NCI-H2081 treated with DMSO at 0.1 percent for 48 hours (cell line): ENCODE measurements around the gene PCED1A.
"Not testable (repeated sequence)": the region's sequence is repeated elsewhere in the genome, so short reads cannot be mapped to it uniquely, and the experiment has no call there.

ENCODE experiments used
- DNase-seq: peaks from one replicate; lab custom pipeline; 2025; lab: John Stamatoyannopoulos, UW

PCED1A gene

DNA sequence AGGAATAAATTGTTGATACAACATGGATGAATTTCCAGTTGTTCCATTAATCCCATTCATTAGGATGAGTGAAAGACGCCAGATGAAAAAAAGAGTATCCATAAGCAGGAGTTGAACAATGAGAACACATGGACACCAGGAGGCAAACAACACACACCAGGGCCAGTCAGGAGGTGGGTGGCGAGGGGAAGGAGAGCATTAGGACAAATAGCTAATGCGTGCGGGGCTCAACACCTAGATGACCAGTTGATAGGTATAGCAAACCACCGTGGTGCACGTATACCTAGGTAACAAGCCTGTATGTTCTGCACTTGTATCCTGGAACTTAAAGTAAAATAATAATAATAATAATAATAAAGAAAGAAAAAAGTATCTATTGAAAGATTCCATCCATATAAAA lies 11.1 kb downstream of the PCED1A start:
- no peak for DNase-seq

DNA sequence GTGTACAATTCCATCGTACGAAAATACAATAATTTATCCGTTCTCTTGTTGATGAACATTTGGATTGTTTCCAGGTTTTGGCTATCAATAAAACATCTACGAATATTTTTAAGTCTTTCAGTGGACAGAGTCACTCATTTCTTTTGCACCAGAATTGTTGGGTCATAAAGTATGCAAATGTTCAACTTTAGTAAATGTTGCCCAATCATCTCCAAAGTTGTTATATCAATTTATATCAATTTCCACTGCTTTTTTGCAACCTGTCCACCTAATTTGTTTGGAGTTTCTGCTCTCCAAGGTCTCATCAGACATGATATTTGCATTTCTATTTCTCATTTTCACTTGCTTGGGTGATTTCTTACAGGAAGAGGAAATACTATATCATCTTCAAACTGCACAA lies 13.8 kb downstream of the PCED1A start:
- DNase-seq, result no peak

DNA sequence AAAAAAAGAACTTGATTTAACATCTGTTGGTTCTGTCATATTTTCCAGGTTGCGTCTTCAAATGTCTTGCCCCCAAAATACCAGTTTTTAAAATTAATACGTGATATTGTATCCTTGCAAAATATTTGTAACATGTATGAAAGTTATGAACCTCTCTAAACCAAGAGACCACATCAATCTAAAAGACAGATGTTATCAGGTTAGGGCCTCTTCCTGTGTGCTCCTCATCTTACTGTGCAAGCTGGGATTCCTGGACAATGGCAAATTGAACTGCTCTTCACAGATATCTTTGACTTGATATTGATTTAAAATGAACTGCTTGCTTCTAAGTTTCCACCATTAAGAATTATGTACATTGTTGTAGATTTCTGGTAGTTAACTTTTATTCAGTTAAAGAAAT lies 14.7 kb downstream of the PCED1A start:
- DNase-seq, result no peak

- no peak for DNase-seq
Measured at GRCh38 chr20:2822073-2822472, 18.4 kb downstream of the PCED1A start.

DNA sequence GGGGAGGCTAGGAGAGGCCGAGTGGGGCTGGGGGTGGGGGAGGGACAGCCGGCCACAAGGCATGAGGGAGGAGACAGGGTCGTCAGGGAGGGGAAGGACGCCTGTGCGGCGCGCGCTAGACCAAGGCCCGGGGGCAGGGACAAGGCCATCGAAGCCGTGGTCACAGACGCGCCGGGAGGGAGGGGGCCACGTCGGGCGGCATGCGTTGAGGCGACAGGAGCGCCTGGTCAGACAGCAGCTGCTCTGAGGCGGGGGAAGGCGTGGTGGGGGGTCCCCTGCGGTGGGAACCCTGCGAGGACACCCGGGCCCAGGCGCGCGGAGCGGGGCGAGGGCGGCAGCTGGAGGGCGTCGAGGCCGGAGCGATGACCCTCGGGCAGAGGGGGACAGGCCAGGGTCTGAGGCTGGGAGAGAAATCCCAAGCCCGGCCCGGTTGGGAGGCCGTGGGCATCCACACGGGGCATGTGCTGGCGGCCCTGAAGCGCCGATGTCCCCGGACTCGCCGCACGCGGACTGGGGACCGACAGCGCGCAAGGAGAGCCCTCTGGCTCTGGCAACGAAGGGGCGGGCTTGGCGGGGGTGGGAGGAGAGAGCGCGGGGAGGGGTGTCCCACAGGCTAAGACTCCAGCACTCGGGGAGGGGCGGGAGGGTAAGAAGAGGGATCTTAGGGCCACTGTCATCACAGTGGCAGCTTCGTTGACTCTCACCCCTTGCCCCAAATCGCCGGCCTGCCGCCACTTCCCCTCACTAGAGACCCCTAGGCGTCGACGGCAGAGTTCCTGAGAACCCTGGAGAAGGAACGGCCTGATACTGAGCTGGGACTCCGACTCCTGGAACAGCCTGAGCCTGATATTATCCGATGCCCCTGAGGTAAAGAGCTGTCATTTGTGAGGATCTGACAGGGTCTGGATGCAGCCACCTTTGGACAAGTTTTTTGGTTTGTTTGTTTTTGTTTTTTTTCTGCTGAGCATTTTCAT lies 19.3 kb downstream of the PCED1A start:
- no peak for DNase-seq

DNA sequence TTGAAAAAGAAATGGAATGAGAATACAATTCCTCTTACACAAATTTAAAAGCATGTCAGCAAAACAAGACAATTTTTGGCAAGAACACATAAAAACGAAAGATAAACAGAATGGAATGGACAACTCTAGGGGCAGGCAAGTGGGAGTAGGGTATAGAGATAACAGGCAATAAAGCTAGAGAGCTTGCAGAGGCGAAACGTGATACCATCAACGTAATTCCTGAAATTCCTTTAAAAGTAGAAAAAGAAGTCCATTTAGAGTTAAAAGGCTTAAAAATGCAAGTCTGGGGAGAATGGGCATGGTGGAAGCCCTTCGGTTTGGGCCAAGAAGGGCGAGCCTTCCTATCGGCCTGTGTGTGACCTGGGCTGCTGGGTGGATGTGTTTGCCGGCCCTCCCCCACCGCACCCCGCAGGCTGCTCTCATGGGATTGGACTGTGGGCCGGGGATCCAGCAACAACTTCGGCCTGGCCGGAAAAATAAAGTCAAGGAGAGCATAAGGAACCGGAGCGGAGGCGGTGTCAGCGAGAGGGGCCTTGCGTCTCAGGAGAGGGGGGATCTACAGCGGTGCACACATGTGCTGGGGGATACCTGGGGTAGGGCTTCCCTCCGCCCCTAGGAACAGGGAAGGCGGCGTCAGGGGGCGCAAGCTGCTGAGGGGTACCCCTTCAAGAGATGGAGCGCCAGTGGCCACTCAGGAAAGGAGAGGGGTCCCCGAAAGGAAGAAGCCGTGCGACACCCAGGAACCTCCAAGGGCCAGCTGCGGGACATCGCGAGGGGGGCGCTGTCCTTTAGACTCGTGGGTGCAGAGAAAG lies 20.2 kb downstream of the PCED1A start:
- DNase-seq, result no peak

DNA sequence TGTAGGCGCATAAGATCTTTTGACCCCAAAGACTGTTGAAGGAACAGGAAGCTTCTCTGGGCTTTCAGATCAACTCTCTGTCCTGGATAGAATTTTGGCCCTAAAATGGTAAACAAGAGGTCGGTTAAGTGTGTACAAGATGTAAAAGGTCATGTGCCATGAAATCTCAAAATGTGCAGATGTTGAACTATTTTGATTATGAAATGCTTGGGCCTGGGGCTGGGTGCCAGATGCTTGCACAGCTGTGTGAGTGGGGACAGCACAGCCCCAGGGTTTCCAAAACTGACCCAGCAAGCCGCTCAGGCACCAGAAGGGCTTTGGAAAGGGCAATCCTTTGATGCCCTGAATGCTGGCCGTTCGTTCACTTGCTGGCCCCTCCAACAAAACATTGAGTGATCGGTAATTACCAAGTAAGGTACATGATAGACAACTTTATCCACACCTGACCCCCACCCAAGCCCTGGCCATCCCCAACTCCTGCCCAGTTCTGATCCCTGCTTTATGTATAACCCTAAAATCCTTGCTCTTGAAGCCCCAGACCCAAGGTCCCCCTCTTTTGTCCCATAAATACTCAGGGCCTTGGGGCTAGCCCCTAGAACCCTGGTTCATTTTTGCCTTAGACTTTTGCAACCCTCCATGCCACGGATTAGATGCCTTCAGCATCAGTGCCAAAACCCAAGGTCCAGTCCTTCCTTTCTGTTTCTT lies 22.4 kb downstream of the PCED1A start:
- DNase-seq, result no peak

GRCh38 chr20:2817341-2817726 lies 23.1 kb downstream of the PCED1A start:
- DNase-seq, result no peak

DNA sequence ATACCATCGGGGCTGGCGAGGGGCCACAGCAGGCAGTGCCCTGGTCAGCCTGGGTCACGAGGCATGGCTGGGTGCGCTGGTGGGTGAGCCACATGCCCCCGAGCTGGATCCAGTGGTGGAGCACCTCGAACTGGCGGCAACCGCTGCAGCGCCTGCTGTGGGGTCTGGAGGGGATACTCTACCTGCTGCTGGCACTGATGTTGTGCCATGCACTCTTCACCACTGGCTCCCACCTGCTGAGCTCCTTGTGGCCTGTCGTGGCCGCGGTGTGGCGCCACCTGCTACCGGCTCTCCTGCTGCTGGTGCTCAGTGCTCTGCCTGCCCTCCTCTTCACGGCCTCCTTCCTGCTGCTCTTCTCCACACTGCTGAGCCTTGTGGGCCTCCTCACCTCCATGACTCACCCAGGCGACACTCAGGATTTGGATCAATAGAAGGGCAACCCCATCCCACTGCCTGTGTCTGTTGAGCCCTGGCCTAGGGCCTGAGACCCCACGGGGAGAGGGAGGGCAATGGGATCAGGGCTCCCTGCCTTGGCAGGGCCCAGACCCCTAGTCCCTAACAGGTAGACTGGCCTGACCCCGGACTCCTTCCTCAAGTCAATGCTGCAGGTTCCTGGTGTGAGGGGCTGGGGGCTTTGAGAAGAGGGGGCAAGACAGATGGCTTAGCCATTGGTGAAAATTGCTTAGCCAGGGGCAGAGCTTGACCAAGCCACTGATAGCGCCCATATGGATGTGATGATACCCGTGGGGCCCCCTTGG lies 23.7 kb downstream of the PCED1A start:
- no peak for DNase-seq

DNA sequence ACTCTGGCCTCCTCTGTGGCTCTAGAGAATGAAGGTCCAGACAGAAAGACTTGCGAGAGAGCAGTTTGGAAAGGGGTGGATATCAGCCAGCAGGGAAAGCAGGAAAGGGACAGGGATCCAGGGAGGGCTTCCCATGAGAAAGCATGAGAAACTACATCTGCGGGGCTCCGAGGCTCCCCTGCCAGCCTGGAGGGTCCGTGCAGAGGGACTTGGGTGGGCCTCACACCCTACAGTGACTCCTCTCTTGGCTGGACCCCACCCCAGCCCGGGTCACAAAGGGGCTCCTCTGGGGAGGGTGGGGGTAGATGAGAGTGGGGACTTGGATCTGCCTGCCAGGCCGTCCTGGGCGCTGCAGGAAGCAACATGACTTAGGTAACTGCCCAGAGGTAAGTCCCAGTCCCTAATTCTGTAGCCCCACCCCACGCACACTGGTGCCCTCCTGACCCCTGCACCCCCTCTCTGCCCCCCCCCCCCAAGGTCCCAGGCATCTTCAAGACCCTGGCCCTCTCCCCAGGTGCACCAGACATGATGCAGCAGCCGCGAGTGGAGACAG lies 24.3 kb downstream of the PCED1A start, which contains the start of gene TMEM239:
Gene TMEM239 (plus strand): TSS at position 335 of the 553 bp plus-strand sequence. CDS start 191 bp downstream, at position 526.
- no peak for DNase-seq

DNA sequence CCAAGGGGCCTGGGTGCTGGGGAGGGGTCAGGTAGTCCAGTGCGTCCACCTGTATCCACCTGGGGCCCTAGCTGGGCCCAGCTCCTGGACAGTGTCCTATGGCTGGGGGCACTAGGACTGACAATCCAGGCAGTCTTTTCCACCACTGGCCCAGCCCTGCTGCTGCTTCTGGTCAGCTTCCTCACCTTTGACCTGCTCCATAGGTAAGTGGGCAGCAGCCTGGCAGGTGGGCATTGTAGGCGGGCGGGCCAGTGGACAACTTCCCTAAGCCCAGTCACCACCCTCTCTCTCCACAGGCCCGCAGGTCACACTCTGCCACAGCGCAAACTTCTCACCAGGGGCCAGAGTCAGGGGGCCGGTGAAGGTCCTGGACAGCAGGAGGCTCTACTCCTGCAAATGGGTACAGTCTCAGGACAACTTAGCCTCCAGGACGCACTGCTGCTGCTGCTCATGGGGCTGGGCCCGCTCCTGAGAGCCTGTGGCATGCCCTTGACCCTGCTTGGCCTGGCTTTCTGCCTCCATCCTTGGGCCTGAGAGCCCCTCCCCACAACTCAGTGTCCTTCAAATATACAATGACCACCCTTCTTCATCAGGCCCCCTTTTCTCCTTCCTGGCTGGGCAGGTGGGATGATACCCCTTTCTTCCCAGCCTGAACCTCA lies 25.1 kb downstream of the PCED1A start:
- DNase-seq, result no peak

- no peak for DNase-seq
Measured at GRCh38 chr20:2814587-2815051, 25.8 kb downstream of the PCED1A start, which contains the start of gene C20orf141. Gene C20orf141, plus strand, starts transcription at chr20:2814987. Its CDS starts 198 bp downstream, at chr20:2815185.

DNA sequence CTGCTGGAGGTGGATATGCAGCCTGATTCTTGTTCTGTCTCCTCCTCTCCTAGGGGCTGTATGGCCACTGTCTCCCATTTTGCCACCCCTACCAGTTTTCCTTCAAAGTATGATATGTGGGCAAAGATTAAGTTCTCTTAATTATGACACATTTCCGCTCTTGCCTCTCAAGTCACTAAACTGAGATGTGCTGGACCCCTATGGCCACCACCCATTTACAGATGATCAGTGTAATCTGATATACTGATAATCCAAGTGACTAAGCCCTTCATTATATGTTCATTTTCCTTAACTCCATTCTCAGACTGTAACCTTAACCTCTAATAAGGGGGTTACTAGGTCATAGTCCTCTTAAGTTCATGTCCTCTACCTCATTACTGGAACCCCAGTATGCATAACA lies 26.4 kb downstream of the PCED1A start:
- no peak for DNase-seq

GRCh38 chr20:2812189-2812588 lies 28.3 kb downstream of the PCED1A start:
- no peak for DNase-seq

DNA sequence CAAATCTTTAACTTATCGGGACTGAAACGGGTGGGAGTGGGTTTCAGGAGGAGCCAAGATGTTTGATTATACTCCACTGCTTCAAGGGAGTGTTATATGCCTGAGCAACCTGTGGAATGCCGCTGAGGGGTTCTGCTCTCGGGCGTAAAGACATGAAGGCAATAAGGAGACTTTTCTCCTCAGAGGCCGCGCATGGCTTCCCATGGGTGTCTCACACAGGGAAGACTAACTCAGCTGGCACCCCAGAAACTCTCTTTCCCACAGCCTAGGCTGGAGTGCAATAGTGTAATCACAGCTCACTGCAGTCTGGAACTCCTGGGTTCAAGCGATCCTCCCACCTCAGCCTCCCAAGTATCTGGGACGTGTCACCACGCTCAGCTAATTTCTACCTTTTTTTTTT lies 30.8 kb downstream of the PCED1A start:
- no peak for DNase-seq

DNA sequence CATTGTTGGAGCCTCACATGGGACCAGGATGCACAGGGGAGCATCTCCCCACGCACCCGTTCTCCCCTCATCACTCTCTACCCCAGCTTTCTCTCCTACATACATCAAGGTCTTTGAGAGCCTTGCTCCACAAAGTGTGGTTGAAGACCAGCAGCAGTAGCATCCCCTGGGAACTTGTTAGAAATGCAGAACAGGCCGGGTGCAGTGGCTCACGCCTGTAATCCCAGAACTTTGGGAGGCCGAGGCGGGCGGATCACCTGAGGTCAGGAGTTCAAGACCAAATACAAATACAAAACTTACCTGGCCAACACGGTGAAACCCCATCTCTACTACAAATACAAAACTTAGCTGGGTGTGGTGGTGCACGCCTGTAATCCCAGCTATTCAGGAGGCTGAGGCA lies 32.5 kb downstream of the PCED1A start:
- not testable (repeated sequence) for DNase-seq

- DNase-seq, result no peak
Measured at GRCh38 chr20:2807019-2807418, 33.4 kb downstream of the PCED1A start.

DNA sequence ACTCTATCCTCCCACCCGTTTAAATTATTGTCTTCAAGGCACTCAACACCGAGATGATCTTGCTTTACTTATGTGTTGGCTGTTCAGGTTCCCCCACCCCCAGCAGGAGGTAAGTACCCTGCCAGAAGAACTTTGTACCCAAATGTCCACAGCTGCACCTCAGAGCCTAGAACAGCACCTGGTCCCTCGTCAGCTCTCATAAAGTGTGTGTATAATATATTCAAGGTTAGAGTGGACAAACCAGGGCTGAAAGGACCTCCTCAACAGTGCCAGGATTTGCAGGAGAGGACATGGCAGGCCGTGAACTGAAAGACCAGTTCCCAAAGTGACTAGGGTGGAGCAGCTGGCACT lies 34.1 kb downstream of the PCED1A start:
- no peak for DNase-seq

DNA sequence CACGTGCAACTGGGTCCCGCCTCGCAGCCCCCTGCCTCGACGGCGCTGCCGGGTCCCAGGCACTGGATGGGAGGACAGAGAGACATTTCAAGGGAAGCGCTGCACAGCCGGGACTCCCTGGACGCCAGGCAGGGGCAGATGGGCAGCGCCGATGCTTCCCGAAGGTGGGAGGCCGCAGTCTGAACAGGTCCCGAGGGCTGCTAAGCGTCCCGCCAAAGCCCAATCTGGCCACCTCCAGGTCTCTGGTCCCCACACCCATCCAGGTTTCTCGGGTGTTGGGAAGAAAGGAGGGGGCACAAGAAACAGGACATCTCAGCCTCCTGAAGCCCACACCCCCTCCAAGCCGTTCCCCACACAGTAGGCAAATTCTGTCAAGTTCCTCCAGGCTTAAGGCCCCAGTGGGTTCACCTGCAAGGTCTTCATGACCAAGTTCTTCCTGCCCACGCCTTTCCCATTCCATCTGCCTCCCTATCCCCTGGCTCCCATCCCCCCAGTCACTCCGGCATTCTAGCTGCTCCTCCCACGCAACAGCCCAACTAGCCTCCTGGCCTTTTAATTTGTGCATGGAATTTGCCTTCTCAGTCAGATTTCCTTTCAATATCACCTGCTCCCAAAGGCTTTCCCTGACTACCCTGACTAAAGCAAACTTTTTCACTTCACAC lies 34.6 kb downstream of the PCED1A start:
- DNase-seq, result no peak
